A549 (cell line): ENCODE results near the gene GNG7. TPM values are rescaled to one million over a fixed set of nuclear protein-coding genes. Genes with fewer than 3 reads are reported as not detected.
A peak's percentile ranks its signal among the peaks of the same experiment; 100 is the strongest.

Experiments used
- ATAC-seq, 2 experiments: fragments of 200-7000 bp in 1 of 2; fragments of >200 bp in 1 of 2; cut with Nextera tagmentation in 1 of 2; cut with Tn5 transposase in 1 of 2; 3 replicates each; pipeline versions ENCODE4 v1.8.0 to v1.9.1; 2018 to 2020; ENCODE audit warnings: mild to moderate bottlenecking in 1 of 2, moderate library complexity in 1 of 2
- CTCF ChIA-PET: fragments of 300-600 bp; sonication (Branson Sonifier 250); formaldehyde crosslinking; extraction: SDS; loops from one replicate; lab custom pipeline; 2021; ENCODE audit warnings: antibody characterized with exemption, inconsistent platforms; lab: Yijun Ruan, JAX
- POLR2A ChIA-PET: fragments of 350-600 bp; formaldehyde crosslinking; extraction: SDS; loops from one replicate; lab custom pipeline; 2021; ENCODE audit warnings: antibody characterized with exemption, inconsistent platforms; lab: Yijun Ruan, JAX
- DNase-seq, 2 experiments: peaks; one replicate each; pipeline versions ENCODE4 v3.0.0 to v3.0.0-alpha.2; 2011 to 2016; ENCODE audit warnings: low read depth in 1 of 2, low spot score in 1 of 2
- FAIRE-seq: peaks from 2 replicates; lab custom pipeline; 2011; peaks lifted over from hg19 to GRCh38; lab: Jason Lieb, UNC
- H3K27ac ChIP-seq, 2 experiments: fragments of >200 bp; sonication (Bioruptor Twin); formaldehyde crosslinking; 3 replicates each; pipeline ENCODE4 v1.5.1; 2016 to 2017
- H3K4me1 ChIP-seq: fragments of >200 bp; sonication (Bioruptor Twin); formaldehyde crosslinking; 3 replicates; pipeline ENCODE4 v1.6.1; 2016
- H3K4me2 ChIP-seq: fragments of >200 bp; sonication (Bioruptor Twin); formaldehyde crosslinking; 3 replicates; pipeline ENCODE4 v1.6.1; 2016
- H3K4me3 ChIP-seq: fragments of >200 bp; sonication (Bioruptor Twin); formaldehyde crosslinking; 3 replicates; pipeline ENCODE4 v1.5.1; 2016
- H3K9me3 ChIP-seq: fragments of >200 bp; sonication (Bioruptor Twin); formaldehyde crosslinking; 3 replicates; pipeline ENCODE4 v1.6.1; 2016
- BHLHE40 ChIP-seq: IDR thresholded peaks from 2 replicates; pipeline ENCODE4 v1.6.1; 2012; ENCODE audit warnings: low read depth, low read length, inconsistent platforms
- CBX2 ChIP-seq: fragments of 200-600 bp; sonication (generic); IDR thresholded peaks from 2 replicates; pipeline ENCODE4 v1.6.1; 2016; ENCODE audit warnings: low read depth, mild to moderate bottlenecking, borderline replicate concordance
- CEBPB ChIP-seq, 2 experiments: fragments of >200 bp in 1 of 2; sonication (Bioruptor Twin) in 1 of 2; formaldehyde crosslinking in 1 of 2; IDR thresholded peaks; 2 replicates each; pipeline ENCODE4 v1.6.1; 2012 to 2016
- CHD2 ChIP-seq: fragments of 150-350 bp; IDR thresholded peaks from 2 replicates; pipeline ENCODE4 v1.6.1; 2014; ENCODE audit warnings: low read length; ENCODE audit not compliant: partially characterized antibody
- EHF ChIP-seq: fragments of 250-450 bp; sonication (Bioruptor Pico); IDR thresholded peaks from 2 replicates; pipeline ENCODE4 v1.5.0; 2020; ENCODE audit warnings: mild to moderate bottlenecking
- EP300 ChIP-seq, 2 experiments: fragments of >200 bp; sonication (Bioruptor Twin); formaldehyde crosslinking; IDR thresholded peaks; 2 replicates in 1 of 2; 3 replicates in 1 of 2; pipeline ENCODE4 v1.6.1; 2016 to 2017
- ESRRA ChIP-seq: fragments of 150-350 bp; IDR thresholded peaks from 2 replicates; pipeline ENCODE4 v1.6.1; 2014; ENCODE audit warnings: mild to moderate bottlenecking, low read length, borderline replicate concordance
- FOSL2 ChIP-seq, 2 experiments: fragments of 450-650 bp in 1 of 2; fragments of >200 bp in 1 of 2; sonication (Bioruptor Twin) in 1 of 2; formaldehyde crosslinking; IDR thresholded peaks; 2 replicates each; pipeline versions ENCODE4 v1.5.0 to v1.6.1; 2016 to 2020; ENCODE audit warnings: mild to moderate bottlenecking in 1 of 2, moderate library complexity in 1 of 2
- GATA3 ChIP-seq: IDR thresholded peaks from 2 replicates; pipeline ENCODE4 v1.6.1; 2012; ENCODE audit warnings: borderline replicate concordance
- HDAC2 ChIP-seq: fragments of 200-600 bp; sonication (generic); IDR thresholded peaks from 2 replicates; pipeline ENCODE4 v1.6.1; 2016
- HEYL ChIP-seq: fragments of 250-450 bp; sonication (Bioruptor Pico); IDR thresholded peaks from 2 replicates; pipeline ENCODE4 v1.8.0; 2021; ENCODE audit warnings: mild to moderate bottlenecking, moderate library complexity
- JUN ChIP-seq, 2 experiments: fragments of >200 bp; sonication (Bioruptor Twin); formaldehyde crosslinking; IDR thresholded peaks; 2 replicates in 1 of 2; 3 replicates in 1 of 2; pipeline ENCODE4 v1.6.1; 2016 to 2017
- JUNB ChIP-seq: fragments of >200 bp; sonication (Bioruptor Twin); formaldehyde crosslinking; IDR thresholded peaks from 2 replicates; pipeline ENCODE4 v1.6.1; 2016
- KDM1A ChIP-seq: fragments of 200-600 bp; sonication (generic); IDR thresholded peaks from 2 replicates; pipeline ENCODE4 v1.6.1; 2016; ENCODE audit warnings: low read depth, mild to moderate bottlenecking
- KDM5A ChIP-seq: fragments of 200-600 bp; sonication (generic); IDR thresholded peaks from 2 replicates; pipeline ENCODE4 v1.6.1; 2016; ENCODE audit warnings: antibody characterized with exemption, mild to moderate bottlenecking
- MAFK ChIP-seq: fragments of 450-650 bp; IDR thresholded peaks from 2 replicates; pipeline ENCODE4 v1.6.1; 2014; ENCODE audit not compliant: partially characterized antibody
- MAZ ChIP-seq: fragments of 150-350 bp; IDR thresholded peaks from 2 replicates; pipeline ENCODE4 v1.6.1; 2014; ENCODE audit warnings: antibody characterized with exemption, low read depth, low read length, borderline replicate concordance
- NFE2L2 ChIP-seq: fragments of 150-350 bp; conservative IDR thresholded peaks from 2 replicates; pipeline ENCODE4 v1.6.1; 2014; ENCODE audit warnings: low read length
- NPAS2 ChIP-seq: fragments of 250-450 bp; sonication (Bioruptor Pico); IDR thresholded peaks from 2 replicates; pipeline ENCODE4 v1.8.0; 2022; ENCODE audit warnings: mild to moderate bottlenecking, moderate library complexity, borderline replicate concordance
- POLR2A ChIP-seq: IDR thresholded peaks from 2 replicates; pipeline ENCODE4 v1.6.1; 2012; ENCODE audit warnings: mild to moderate bottlenecking, low read length
- RAD21 ChIP-seq, 2 experiments: fragments of >200 bp in 1 of 2; sonication (Bioruptor Twin) in 1 of 2; formaldehyde crosslinking in 1 of 2; IDR thresholded peaks in 1 of 2; conservative IDR thresholded peaks in 1 of 2; 2 replicates in 1 of 2; 3 replicates in 1 of 2; pipeline ENCODE4 v1.6.1; 2012 to 2018; ENCODE audit warnings: inconsistent platforms in 1 of 2
- SMC3 ChIP-seq: fragments of >200 bp; sonication (Bioruptor Twin); formaldehyde crosslinking; IDR thresholded peaks from 3 replicates; pipeline ENCODE4 v1.6.1; 2018; ENCODE audit warnings: inconsistent platforms
- TFCP2L1 ChIP-seq: fragments of 250-450 bp; sonication (Bioruptor Pico); IDR thresholded peaks from 2 replicates; pipeline ENCODE4 v1.5.0; 2021; ENCODE audit warnings: mild to moderate bottlenecking
- ZFP36 ChIP-seq: fragments of 450-650 bp; IDR thresholded peaks from 2 replicates; pipeline ENCODE4 v1.6.1; 2014; ENCODE audit warnings: borderline replicate concordance; ENCODE audit not compliant: partially characterized antibody
- ZNF302 ChIP-seq: fragments of 250-450 bp; sonication (Bioruptor Pico); IDR thresholded peaks from 2 replicates; pipeline ENCODE4 v1.9.0; 2021; ENCODE audit warnings: inconsistent platforms, mild to moderate bottlenecking, moderate library complexity
- WGBS: methylation state at CpG from one replicate; pipeline ENCODE4 v1.1.6; 2017; ENCODE audit errors: missing lambda C conversion rate; 5-methylcytosine and 5-hydroxymethylcytosine counted together
- polyA plus RNA-seq, 4 experiments: library from polyadenylated mRNA; depleted of rRNA in 3 of 4; stranded (reverse); fragments of >200 nt; fragmentation: RNase III in 1 of 4; extraction: RNeasy Plus Mini Kit Qiagen cat#74134 plus additional on column Dnase treatment in 1 of 4; gene quantifications; 2 replicates in 3 of 4; 3 replicates in 1 of 4; pipeline ENCODE4 v1.2.3, GENCODE V29; 2011 to 2017
- TF ChIP-seq, protein P1 (sequence below): fragments of 250-450 bp; sonication (Bioruptor Pico); IDR thresholded peaks from 2 replicates; pipeline ENCODE4 v1.5.0; 2021; ENCODE audit warnings: mild to moderate bottlenecking, moderate library complexity, borderline replicate concordance
- TF ChIP-seq, protein P2 (sequence below): IDR thresholded peaks from 2 replicates; pipeline ENCODE4 v1.6.1; 2012
- TF ChIP-seq, protein P3 (sequence below): IDR thresholded peaks from 2 replicates; pipeline ENCODE4 v1.6.1; 2012

Gene GNG7
- polyA plus RNA-seq, 2 of the 4 experiments (the other 2 are of a cell fraction): 0.06 to 0.08 TPM

DNA sequence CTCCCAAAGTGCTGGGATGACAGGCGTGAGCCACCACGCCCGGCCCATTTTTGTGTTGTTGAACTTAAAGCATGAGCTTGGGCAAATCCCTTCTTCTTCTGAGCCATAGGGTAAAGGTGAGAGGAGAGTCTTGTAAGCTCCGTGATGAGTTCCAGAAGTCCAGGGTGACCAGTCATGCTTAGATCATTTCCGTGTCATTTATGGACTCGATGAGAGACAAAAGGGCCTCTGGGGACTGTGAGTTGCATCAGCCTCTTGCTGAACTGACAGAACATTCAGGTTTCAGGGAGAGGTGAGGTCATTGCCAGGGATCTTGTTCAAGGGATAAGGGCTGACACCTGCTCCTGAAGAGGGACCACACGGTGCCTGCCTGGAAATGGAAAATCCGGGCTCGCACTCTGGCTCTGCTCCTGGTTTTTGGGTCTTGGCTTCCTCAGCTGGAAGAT, 173.0 kb downstream of the GNG7 start:
- H3K9me3 ChIP-seq: no peaks in the 10 kb centered on the region
- peak; percentile 68 to 93 for DNase-seq
- ChIA-PET CTCF (interaction anchor here (0.7 to 3.4 kb wide), 5 partner anchors 12 to 81 kb away, joined by 3 to 16 read pairs (median 3); no protein-coding TSS in a partner anchor), POLR2A (interaction anchor here (2.6 kb wide), 1 partner anchor 53 kb away, joined by 11 read pairs; the partner anchor contains the start of gene GADD45B)
- peak overlapping the region; percentile 89 to 94 for H3K27ac ChIP-seq
- H3K4me1 ChIP-seq: peaks cover 65% of the 10 kb centered on the region
- no peak overlapping the region for H3K4me3 ChIP-seq
- ATAC-seq: peak; percentile 30 to 50; a peak in 5 of 6 replicates
- TF ChIP-seq TFCP2L1 (CRISPR knock-in tag) (no peak), NFE2L2 (peak; percentile 9; the same call in 1 of the 2 replicates), ZNF302 (CRISPR knock-in tag) (no peak), HDAC2 (no peak), GATA3 (peak; percentile 46; the same call in 1 of the 2 replicates), ESRRA (no peak), MAFK (peak; percentile 47), NPAS2 (CRISPR knock-in tag) (no peak), POLR2A (no peak), FOSL2 (IDR thresholded peaks at IDR 0.05) (no peak), FOSL2 (CRISPR knock-in tag; IDR thresholded peaks at IDR 0.05) (peak; percentile 77), CEBPB (IDR thresholded peaks at IDR 0.05) (peak in 1 of 2 experiments; percentile 80; a peak in 2 of 4 replicates), HEYL (no peak), RAD21 (conservative IDR thresholded peaks at IDR 0.05 in 1 of 2, IDR thresholded peaks at IDR 0.05 in 1 of 2) (no peak), EHF (CRISPR knock-in tag) (no peak), EP300 (IDR thresholded peaks at IDR 0.05) (peak in 1 of 2 experiments; percentile 30; a peak in 2 of 5 replicates), SMC3 (0 out of 3 replicates have a peak, but pooled peaks have one; percentile 9), CBX2 (no peak), JUNB (0 out of 2 replicates have a peak, but pooled peaks have one; percentile 51), CHD2 (no peak), JUN (IDR thresholded peaks at IDR 0.05) (0 out of 5 replicates have a peak, but pooled peaks of 1 of the 2 experiments have one; percentile 24), KDM5A (no peak), BHLHE40 (no peak)
- TF ChIP-seq, protein P1, sequence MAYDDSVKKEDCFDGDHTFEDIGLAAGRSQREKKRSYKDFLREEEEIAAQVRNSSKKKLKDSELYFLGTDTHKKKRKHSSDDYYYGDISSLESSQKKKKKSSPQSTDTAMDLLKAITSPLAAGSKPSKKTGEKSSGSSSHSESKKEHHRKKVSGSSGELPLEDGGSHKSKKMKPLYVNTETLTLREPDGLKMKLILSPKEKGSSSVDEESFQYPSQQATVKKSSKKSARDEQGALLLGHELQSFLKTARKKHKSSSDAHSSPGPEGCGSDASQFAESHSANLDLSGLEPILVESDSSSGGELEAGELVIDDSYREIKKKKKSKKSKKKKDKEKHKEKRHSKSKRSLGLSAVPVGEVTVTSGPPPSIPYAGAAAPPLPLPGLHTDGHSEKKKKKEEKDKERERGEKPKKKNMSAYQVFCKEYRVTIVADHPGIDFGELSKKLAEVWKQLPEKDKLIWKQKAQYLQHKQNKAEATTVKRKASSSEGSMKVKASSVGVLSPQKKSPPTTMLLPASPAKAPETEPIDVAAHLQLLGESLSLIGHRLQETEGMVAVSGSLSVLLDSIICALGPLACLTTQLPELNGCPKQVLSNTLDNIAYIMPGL (CRISPR knock-in tag): no peak
- TF ChIP-seq, protein P2, sequence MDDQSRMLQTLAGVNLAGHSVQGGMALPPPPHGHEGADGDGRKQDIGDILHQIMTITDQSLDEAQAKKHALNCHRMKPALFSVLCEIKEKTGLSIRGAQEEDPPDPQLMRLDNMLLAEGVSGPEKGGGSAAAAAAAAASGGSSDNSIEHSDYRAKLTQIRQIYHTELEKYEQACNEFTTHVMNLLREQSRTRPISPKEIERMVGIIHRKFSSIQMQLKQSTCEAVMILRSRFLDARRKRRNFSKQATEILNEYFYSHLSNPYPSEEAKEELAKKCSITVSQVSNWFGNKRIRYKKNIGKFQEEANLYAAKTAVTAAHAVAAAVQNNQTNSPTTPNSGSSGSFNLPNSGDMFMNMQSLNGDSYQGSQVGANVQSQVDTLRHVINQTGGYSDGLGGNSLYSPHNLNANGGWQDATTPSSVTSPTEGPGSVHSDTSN: no peak
- TF ChIP-seq, protein P3, sequence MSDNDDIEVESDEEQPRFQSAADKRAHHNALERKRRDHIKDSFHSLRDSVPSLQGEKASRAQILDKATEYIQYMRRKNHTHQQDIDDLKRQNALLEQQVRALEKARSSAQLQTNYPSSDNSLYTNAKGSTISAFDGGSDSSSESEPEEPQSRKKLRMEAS: no peak; the same call in 1 of the 2 replicates
- TF ChIP-seq, all 56 proteins: peak for 9
- 18% methylated on average over 6 of the region's 9 CpGs for WGBS
- no peak for FAIRE-seq
- peak overlapping the region; percentile 17 for H3K4me2 ChIP-seq

DNA sequence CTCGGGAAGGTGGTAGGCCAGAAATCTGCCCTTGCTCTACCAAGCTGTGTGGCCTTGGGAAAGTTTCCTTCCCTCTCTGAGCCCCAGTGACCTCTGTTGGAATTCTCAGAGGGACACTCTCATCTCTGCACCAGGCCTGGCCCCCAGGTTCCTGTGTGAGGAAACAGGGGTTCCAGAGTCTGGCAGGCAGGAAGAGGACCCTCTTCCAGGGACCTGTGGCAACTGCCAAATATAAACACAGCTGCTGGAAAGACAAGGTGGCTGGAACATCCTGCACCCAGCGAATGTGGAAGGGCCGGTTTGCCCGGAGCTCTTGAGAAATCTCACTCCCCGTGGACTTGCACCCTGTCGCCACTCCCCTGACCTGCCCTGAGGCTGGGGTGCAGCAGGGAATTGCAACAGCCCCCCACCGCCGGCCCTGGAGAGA, 173.8 kb downstream of the GNG7 start:
- no peak for FAIRE-seq
- Histone ChIP-seq H3K4me1 (peaks cover 65% of the 10 kb centered on the region), H3K9me3 (no peaks in the 10 kb centered on the region), H3K27ac (peak overlapping the region; percentile 89 to 94), H3K4me3 (no peak overlapping the region), H3K4me2 (peak overlapping the region; percentile 17)
- ChIA-PET CTCF (interaction anchor here (3.4 kb wide), 1 partner anchor 13 kb away, joined by 16 read pairs; no protein-coding TSS in a partner anchor), POLR2A (interaction anchor here (2.6 kb wide), 1 partner anchor 53 kb away, joined by 11 read pairs; the partner anchor contains the start of gene GADD45B)
- DNase-seq: no peak
- ATAC-seq: no peak
- peak; percentile 59 for TF ChIP-seq ZFP36
- TF ChIP-seq KDM1A: peak; percentile 61; the same call in 1 of the 2 replicates
- no peak for TF ChIP-seq MAZ
- WGBS: 56% methylated on average over 8 of the region's 8 CpGs
